GM13976 (cell line): ENCODE results near the gene ATP6AP1.

Source experiments
- DNase-seq: peaks from one replicate; pipeline ENCODE4 v3.0.0; 2012; ENCODE audit warnings: low spot score
- CTCF ChIP-seq: IDR thresholded peaks from 2 replicates; pipeline ENCODE4 v1.5.1; 2012; ENCODE audit warnings: borderline replicate concordance, mild to moderate bottlenecking; ENCODE audit not compliant: insufficient read depth; ENCODE audit errors: extremely low read depth, missing control alignments, control extremely low read depth
- in situ Hi-C: fragments of 300-500 bp; cut with MboI; formaldehyde crosslinking; loops from one replicate; pipeline ENCODE4 v1.12.0; 2022; ENCODE audit warnings: low sequenced_read_pairs, mixed read lengths, inconsistent platforms; ENCODE audit not compliant: unreplicated experiment

ATP6AP1 gene

DNA sequence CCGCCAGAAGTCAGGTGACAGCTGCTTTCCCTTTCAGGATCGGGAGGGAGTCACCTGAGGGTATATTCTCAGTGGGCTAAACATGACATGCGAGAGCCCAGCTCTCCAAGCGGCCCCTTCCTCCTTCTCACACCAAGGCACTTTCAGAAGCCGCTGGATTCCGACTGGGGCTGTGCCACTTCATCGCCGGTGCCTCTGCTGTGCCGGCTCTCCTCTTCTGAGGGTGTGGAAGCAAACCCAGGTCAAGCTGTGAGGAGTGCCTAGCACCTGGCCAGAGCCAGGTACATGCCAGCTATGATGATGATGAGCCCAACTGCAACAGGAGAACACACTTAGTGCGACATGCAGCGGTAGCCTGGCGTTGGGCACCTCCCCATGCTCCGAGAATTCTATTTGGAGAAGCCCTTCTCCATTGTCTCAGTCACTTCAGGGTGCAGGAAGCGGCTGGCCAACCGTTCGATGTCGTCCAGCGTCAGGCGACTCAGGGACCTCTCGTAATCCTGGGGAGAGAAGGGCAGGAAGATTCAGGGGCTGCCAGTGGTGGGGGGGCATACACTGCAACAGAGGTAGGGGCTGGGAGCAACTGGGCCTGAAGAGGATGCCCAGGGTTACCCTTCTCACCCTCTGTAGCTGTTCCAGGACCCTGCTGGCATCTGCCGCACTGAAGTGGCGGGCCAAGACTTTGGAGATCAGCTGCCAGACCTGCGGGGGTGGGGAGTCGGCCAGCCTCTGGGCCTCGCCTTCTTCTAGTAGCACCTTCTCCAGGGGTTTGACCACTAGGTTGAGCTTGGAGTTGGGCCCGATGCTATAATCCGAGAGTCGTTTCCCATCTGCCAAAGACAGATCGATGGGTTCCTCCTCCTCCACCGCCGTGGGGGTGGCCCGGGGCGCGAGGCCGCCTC is 56.9 kb downstream of the ATP6AP1 start:
- in situ Hi-C loops, result no loop called here
- no peak for DNase-seq
- no peak for TF ChIP-seq CTCF

DNA sequence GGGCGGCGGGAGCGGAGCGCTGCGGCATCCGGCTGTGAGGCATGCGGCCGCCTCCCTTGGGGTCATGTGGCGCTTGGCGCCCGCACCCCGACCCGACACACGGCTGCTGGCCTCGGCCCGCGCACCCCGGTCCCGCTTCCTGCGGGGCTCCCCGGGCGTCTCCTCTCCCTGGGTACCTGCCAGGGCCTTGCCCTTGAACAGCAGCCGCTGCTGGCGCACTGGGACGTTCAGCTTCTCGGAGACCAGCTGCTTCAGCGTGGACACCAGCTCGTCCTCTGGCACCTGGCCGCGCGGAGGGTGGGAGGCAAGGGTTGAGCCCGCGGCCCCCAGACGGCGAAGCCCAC is 57.5 kb downstream of the ATP6AP1 start:
- in situ Hi-C loops, result no loop called here
- DNase-seq, result no peak

More for the DNA sequence above, 57.5 kb downstream of the ATP6AP1 start:
- TF ChIP-seq CTCF, result no peak
